ENCODE results near the gene SPECC1.

DNA sequence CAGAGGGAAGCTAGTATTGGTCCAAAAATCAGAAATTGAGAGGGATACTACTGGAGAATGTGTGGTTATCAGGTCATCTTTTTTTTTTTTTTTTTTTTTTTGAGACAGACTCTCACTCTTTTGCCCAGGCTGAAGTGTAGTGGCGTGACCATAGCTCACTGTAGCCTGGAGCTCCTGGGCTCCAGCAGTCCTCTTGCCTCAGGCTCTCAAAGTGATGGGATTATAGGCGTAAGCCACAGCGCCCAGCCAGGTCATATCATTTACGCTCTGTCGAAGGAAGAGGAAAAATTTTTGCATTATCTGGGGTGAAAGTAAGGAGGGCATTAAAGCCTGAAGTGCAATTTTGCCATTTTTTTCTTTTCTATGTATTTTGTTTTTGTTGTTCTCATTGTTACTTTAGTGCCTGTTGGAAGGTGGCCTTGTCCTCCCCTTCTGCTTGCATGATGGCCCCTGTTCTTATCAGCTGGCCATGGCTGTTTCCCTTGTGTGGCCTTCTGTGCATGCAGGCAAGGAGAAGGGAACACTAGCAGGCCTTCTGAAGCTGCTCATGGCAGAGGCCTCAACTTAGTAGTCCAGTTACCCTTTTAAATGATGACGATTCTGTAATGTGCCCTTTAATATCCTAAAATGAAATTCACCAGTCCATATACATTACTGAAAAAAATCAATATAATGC lies 118.3 kb downstream of the SPECC1 start:
- TF ChIP-seq, protein P1, sequence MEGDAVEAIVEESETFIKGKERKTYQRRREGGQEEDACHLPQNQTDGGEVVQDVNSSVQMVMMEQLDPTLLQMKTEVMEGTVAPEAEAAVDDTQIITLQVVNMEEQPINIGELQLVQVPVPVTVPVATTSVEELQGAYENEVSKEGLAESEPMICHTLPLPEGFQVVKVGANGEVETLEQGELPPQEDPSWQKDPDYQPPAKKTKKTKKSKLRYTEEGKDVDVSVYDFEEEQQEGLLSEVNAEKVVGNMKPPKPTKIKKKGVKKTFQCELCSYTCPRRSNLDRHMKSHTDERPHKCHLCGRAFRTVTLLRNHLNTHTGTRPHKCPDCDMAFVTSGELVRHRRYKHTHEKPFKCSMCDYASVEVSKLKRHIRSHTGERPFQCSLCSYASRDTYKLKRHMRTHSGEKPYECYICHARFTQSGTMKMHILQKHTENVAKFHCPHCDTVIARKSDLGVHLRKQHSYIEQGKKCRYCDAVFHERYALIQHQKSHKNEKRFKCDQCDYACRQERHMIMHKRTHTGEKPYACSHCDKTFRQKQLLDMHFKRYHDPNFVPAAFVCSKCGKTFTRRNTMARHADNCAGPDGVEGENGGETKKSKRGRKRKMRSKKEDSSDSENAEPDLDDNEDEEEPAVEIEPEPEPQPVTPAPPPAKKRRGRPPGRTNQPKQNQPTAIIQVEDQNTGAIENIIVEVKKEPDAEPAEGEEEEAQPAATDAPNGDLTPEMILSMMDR (conservative IDR thresholded peaks at IDR 0.05 in 1 of 2, IDR thresholded peaks at IDR 0.05 in 1 of 2; ENCODE audit: low read depth in 1 of 2, low read length in 2 of 2): no peak
- no peak for TF ChIP-seq EZH2 (IDR thresholded peaks at IDR 0.05; ENCODE audit: low read length, missing control alignments)

Data from fibroblast of lung (primary cell).